GM03348 (cell line): ENCODE measurements around the gene VWA5B2.
"Not testable (repeated sequence)": the region's sequence is repeated elsewhere in the genome, so short reads cannot be mapped to it uniquely, and the experiment has no call there.

Experiments used
- DNase-seq: peaks from one replicate; pipeline ENCODE4 v3.0.0; 2012; ENCODE audit warnings: low spot score

VWA5B2 gene

DNA sequence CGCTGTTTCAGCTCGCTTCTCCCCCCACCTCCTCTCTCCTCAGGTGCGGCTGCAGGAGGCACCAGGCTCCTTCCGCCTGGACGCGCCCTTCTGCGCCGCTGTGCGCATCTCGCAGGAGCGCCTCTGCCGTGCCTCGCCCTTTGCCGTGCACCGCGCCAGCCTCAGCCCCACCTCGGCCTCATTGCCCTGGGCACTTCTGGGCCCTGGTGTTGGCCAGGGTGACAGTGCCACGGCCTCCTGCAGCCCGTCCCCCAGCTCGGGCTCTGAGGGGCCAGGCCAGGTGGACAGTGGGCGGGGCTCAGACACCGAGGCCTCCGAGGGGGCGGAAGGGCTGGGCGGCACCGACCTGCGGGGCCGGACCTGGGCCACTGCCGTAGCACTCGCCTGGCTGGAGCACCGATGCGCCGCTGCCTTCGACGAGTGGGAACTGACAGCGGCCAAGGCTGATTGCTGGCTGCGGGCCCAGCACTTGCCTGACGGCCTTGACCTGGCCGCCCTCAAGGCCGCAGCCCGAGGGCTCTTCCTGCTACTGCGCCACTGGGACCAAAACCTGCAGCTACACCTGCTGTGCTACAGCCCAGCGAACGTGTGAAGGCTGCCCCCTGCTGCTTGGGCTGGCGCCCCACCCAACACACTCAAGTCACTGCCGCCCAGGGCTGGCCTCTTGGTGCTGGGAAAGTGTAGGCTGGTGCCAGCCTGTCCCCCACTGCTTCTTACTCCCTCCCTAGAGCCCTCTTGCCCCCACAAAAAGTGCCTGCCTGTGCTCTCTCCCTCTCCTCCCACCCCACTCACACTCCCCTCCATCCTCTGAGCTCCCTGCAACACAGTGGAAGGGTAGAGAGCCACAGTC lies 12.3 kb downstream of the VWA5B2 start:
- peak; percentile 40 for DNase-seq

DNA sequence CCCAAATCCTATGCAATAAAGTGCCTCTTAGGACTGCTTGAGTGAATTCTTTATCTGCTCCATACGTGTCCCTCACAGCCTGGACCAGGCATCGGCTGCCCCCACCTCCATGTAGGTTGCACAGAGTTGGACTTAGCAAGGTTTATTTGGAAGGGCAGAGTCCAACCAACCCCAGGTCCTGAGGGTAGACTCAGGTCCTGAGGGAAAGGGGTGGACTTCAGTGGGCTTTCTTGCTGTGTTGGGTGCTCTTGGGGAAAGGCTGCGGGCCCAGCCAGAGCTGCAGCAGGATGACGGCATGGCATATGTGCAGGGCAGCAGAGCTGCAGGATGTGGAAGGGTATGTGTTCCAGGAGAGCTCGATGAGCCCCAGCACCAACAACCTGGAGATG lies 12.9 kb downstream of the VWA5B2 start:
- no peak for DNase-seq

DNA sequence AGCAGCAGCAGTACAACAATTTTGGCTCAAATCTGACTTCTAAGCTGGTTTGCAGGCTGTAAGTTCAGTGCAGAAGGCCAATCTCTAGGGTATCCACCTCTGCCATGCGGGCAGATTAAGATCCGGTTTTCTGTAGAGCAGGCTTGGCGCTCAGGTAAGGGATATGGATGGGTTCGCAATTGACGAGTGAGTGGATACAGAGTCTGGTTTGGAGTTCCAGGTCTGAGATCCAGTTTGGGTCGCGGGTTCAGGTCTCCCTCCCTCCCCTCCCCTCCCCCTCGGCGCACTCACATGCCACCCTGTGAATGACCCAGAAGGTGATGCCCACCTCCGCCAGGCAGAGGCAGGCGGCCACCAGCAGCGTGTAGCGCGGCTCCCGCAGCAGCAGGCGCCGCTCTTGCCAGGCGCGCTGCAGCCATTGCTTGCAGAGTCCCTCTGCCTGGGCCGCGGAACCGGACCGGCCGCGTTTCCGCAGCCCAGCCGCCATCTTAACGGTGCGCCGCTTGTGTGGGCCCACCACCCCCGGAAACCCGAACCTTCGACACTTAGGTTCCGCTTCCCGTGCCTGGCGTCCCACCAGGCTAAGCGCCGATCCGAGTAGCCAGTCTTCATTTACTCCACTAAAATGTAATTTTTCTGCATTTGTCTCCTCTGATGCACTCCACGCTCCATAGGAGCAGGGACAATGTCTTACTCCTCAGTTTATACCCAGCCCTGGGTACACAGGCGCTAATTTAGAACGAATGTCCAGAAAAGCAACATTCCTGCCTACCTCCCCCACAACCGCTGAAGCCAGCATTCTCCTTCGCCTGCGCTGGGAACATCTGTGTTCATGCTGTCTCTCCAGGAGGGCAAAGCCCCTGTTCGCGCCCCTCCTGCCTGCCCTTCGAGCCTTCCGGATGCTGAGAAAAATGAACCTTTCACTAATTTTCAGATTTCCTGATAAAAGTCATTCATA lies 19.3 kb downstream of the VWA5B2 start, which contains the start of gene ALG3:
Gene ALG3, minus strand, starts transcription at position 509 of the 958 bp plus-strand sequence. Its CDS starts 22 bp downstream, at position 487.
- peak; percentile 91 for DNase-seq

DNA sequence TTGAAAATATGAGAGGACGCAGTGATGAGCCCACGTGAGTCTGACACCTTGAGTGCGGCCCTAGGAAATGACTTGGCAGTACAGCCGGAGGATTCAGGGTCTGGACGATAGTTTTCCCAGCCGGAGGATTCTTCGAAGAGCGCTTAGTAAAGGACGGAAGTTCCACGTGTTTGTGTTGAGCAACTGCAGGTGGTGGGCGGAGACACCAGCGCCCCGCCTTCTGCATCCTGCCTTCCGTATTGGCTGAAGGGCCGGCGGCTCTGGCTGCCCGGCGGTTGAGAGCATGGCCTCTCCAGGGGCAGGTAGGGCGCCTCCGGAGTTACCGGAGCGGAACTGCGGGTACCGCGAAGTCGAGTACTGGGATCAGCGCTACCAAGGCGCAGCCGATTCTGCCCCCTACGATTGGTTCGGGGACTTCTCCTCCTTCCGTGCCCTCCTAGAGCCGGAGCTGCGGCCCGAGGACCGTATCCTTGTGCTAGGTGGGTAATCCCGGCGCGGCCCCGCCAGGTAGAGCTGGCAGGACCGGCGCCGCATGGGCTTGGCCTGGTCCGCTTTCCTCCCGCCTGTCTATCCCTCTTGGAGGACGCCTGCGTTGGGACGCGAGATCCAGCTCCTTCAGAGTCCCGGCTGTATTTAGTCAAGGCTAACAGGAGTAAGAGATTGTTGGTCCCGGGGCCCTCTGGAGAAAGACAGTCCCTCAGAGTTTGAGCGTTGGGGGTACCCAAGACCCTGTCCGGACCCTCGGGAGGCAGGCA lies 20.2 kb downstream of the VWA5B2 start, which contains the start of gene EEF1AKMT4:
Gene EEF1AKMT4, plus strand, starts transcription at position 261 of the 755 bp plus-strand sequence. Its CDS starts 23 bp downstream, at position 284.
- DNase-seq = peak; percentile 97

DNA sequence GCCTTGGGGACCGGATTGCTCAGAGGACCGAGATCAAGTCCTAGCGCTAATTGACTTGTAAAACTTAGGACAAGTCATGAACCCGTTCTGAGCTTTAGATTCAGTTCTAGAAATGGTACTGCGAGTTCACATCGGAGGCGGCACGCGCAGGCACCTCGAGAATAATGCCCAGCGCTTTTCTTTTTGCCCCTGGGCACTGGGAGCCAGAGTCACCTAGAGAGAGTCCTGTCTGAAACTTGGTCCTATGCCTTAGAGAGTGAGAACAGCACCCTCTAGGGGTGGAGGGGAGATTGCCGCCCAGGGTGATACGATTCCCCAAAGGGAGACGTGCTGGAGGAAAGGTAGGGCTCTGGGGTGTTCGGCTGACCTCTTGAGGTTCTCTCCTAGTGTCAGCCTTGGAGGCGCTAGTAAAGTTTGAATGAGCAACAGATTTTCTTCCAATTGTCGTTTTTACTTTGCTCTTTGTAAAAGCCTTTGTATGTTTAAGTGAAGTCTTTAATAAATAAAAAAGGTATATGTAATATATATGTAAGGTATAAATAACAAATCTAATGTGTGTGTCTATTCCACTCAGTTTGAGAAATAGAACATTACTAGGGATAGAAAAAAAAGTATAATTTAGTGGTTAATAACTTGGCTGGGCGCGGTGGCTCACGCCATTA lies 20.9 kb downstream of the VWA5B2 start:
- peak; percentile 92 for DNase-seq

DNA sequence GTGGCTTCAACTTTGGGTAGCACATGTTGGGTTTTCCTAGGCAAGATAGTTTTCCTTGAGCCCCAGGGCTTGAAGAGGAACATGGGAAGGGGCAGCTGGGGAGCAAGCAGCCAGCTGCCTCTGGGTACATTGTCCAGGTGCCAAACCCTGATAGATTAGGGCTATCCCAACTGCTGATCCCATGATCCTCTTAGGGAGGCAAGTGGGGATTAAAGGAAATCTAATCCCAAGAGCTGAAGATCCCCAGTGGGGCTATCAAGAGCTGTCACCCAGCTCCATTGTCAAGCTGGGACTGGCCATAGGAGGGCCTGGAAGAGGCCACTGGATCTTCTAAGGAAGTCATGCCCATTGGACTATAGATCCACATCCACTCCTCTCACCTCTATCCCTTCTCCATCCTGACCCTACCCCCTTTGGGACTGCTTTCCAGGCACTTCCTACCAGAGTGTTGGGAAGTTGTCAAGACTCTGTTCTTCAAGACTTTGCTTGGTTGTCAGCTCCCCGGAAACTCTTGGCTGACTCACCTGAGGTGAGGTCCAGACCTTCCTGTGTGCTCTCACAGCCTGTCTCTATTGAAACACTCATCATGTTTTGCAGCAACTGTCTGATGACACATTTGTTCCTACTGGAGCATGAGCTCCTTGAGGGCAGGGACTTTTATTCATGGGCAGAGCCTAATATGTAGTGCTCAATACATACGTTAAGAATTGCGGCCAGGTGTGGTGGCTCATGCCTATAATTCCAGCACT lies 26.1 kb downstream of the VWA5B2 start:
- no peak for DNase-seq

DNA sequence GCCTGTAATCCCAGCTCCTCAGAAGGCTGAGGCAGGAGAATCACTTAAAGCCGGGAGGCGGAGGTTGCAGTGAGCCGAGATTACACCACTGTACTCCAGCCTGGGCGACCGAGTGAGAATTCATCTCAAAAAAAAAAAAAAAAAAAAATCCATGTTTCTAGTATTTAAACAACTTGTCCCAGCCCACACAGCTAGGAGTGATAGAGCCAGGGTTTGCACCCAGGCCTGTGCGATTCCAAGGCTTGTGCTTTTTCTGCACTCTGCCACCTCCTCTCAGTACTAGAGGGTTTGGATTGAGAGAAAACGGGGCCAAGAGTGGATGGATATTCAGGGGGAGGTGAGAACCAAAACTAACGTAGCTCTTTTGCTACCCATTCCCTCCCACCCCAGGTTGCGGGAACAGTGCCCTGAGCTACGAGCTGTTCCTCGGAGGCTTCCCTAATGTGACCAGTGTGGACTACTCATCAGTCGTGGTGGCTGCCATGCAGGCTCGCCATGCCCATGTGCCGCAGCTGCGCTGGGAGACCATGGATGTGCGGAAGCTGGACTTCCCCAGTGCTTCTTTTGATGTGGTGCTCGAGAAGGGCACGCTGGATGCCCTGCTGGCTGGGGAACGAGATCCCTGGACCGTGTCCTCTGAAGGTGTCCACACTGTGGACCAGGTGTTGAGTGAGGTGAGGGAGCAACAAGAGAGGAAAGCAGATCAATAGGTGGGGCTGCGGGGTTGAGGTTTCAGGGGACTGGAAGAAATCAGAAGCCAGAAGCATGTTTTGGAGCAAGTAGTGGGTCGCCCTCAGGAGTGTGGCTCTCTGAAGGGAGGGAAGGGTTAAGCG lies 27.9 kb downstream of the VWA5B2 start:
- no peak for DNase-seq

DNA sequence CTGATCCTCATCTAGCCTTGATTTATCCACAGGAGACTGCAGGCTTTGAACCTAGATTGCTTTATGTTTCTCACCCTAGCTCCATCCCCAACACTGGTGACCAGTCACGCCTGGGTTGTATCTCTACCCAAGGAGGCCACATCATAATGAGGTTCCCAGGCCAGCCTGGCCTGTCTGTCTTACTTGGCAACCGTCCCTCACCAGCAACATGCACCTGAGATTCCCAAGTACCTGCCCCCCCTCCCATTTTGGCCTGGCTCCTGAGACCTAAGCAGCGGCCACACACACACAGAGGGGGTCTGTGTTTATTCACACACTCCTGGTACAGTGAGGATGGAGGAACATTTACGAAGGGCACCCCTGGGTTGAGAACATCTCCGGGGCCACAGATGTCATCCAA lies 29.5 kb downstream of the VWA5B2 start:
- no peak for DNase-seq

DNA sequence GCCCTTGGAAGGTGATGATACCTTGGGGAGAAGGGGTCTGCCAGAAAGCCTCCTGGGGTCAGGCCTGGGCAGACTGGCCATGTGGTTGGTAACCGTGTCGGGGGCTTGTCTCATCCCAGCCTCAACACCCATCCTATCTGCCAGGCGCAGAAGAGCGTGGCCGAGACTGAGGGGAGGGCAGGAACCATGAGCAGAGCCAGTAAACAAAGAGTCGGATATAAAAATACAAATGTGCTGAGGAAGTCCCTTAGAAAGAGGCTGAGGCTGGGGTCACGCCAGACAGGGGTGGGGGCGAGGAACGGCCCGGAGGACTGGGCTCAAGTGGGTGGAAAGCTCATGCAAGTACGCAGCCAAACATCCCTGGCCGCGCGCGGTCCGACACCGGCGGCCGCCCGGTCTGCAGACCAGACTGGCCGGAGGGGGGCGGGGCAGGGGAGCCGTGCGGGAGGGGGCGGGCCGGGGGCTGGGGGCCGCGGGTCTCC lies 30.1 kb downstream of the VWA5B2 start:
- DNase-seq = no peak

DNA sequence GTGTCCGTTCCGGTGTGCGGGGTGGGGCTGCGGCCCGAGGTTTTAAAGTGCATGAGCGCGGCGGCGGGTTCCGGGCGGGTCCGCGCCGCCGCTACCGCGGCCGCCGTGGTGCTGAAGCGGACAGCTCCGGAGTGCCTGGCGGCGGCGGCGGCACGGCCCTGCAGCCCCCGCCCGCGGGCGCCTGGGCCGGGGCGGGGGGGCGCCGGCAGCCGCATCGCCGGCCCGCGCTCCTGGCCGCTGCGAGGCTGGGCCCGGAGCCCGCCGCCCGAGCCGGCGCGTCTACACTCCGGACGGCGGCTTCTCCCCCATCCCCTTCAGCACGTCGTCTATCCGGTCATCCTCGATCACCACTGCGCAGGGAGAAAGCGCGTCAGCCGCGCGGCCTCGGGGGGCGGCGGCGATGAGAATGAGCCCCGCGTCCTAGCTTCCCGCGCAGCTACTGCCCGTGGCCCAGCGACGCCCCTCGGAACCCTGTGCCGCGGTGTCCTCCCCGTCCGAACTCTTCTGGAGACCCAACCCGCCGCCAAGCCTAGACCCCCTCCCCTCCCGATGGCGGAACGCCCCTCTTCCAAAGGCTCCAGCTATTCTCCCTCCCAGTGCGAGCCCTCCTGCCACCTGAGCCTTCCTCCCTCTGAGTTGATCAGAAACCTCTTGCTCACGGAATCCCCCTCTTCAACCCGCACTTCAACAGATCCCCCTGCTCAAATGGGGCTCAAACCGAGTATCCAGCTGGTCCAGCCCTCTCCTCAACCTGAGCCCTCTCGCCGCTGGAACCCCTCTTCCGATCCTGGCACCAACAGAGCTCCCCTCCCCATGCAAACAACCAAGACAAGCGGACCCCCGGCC lies 30.7 kb downstream of the VWA5B2 start:
- DNase-seq = peak; percentile 86

DNA sequence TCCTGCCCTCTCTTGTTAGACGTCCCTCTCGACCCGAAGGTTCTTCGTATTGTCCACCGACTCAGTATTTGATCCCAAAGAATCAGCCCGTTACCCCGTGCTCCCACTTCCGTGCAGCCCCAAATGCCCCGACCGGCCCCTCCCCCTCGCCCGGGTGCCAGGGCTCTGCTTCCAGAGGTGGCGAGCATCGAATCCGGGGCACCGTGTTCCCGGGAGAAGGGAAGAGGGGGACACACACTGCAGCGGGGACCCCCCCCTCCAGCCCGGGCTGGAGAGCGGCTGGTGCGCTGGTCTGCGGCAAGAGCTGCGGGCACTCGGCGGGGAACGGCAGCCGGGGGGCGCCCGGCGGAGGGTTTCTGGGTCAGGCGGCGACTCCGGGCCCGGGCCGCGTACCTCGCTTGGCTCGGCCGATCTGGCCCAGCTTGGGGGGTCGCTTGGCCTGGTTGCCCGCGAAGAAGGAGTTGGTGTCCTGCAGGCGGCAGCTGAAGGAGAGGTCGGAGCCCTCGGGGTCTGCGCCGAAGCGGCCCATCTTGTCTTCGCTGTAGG lies 31.4 kb downstream of the VWA5B2 start:
- DNase-seq = no peak

DNA sequence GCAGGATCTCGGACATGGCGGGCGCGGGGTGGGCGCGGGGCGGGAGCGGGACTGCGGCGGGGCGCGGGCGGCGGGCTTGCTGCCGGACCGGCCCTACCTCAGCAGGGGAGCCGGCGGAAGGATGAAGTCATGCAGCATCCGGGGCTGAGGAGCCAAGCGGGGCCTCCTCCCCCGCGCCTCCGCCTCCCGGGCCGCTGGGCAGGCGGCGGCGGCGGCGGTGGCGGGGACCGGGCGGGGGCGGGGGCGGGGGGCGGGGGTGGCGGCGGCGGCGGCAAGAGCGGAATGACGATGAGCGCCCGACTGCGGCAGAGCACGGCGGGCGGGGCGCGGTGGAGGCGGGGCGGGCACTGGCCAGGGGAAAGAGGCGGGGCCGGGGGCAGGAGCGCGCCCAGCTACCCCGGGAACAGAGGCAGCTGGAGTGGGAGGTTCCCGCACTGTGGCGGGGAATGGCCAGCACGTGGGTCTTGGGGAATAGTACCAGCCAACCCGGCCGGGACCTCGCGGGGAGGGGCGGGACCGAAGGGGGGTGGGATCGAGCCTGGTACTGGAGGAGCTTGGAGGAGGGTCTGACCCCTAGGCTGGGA lies 32.0 kb downstream of the VWA5B2 start, which contains the start of gene CAMK2N2:
Gene CAMK2N2, minus strand, starts transcription at position 284 of the 584 bp plus-strand sequence. Its CDS starts 268 bp downstream, at position 16.
- DNase-seq = peak; percentile 86

DNA sequence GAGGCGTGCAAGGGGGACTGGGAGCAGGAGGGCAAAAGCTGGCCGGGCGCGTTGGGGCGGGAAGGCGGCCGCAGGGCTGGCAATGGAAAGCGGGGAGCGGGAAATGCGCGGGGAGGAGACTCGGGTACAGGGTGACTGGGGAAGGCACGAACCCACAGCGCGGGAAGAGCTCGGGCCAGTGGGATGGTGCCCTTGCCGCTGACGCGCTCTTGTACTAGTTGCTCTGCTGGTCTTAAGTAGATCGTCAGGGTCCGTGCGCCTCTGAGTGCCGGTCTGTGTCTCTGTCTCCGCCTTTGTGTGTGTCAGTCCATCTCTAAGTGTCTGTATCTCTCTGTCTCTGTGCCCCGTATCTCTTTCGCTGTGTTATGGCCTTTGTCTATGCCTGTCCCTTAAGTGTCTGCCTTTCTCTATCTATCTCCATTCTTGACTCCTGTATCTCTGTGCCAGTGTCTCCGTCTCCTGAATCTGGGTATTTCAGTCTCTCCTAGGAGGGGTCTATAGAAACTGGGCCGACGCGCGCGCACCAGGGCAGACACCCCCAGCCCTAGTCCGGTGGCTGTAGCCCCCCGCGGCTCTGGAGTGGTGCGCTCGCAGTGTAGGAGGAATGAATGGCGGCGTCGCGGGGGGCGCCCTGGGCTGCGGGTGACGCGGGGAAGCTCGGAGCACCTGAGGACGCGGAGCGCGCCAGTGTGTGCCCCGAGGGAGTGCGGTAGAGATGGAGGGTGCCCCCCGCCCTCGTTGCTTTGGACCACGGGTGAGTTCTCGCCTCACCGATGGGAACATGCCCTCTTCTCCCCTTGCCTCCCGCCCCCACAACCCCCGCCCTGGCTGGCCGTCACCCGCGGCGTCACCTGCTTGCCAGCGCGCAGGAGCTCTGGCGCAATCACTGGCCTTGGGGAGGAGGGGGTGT lies 32.7 kb downstream of the VWA5B2 start:
- DNase-seq = peak; percentile 51

DNA sequence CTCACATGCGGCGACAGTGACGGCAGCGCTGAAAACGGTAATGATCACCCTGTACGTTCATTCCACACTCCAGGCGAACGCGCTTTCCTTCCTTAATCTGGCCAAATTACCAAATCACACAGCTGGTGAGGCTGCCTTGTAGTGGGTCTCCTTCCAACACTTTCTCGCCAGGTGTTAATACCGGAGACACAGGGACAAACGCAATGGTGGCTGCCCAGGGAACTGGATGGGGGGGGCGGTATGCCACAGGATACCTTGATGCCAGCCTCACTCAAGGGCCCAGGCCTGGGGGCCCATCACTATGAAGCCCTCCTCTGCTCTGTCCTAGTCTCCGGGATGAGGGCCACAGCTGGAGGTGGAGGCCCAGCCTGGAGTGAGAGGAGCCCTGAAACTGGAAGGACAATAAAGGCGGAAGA lies 33.4 kb downstream of the VWA5B2 start:
- no peak for DNase-seq

DNA sequence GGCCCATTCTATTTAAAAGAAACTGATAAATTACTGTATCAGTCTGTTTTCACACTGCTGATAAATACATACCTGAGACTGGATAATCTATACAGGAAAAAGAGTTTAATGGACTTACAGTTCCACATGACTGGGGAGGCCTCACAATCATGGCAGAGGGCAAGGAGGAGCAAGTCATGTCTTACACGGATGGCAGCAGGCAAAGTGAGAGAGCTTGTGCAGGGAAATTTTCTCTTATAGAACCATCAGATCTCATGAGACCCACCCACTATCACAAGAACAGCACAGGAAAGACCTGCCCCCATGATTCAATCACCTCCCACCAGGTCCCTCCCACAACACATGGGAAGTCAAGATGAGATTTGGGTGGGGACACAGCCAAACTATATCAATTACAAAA lies 37.9 kb downstream of the VWA5B2 start:
- DNase-seq = not testable (repeated sequence)

DNA sequence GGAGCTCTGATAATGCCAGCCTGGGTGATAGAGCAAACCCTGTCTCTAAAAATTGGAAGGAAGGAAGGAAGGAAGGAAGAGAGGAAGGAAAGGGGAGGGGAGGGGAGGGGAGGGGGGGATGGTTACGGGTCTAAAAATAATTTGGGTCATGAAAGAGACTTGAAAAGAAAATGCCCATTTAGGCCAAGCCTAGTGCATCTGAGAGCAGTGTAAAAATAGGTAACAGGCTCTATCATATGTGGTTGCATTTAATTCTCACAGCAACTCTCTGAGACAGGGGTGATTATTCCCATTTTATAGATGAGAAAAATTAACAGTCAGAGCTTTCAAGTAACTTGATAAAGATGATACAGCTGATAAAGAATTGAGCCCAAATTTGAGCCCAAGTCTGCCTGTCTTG lies 42.9 kb downstream of the VWA5B2 start:
- DNase-seq = no peak

DNA sequence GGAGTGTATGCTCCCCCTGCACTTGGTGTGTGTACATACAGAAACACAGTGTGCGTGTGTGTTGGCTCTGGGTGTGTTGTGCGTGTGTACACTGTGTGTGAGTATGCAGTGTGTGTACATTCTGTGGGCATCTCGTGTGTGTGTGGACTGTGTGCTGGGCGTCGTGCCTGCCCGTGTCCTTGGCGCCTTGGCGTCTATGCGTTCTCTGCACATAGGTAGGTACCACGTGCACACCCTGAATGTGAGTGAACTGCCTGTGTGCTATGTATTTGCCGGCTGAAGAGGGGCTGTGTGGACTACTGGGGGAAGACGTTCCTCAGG lies 46.0 kb downstream of the VWA5B2 start:
- no peak for DNase-seq
